A673 (cell line): ENCODE results near the gene KRCC1. TPM values are rescaled to one million over a fixed set of nuclear protein-coding genes. Genes with fewer than 3 reads are reported as not detected.

ENCODE experiments used
- BruUV-seq: library from RNA; stranded (reverse); fragments of 400-500 nt; replicated peaks from 2 replicates; lab custom pipeline; 2021; lab: Mats Ljungman, UMichigan
- CTCF ChIA-PET: fragments of 300-600 bp; sonication (Branson Sonifier 250); formaldehyde crosslinking; loops from one replicate; lab custom pipeline; 2022; ENCODE audit warnings: antibody characterized with exemption; lab: Charles Lee
- POLR2A ChIA-PET: fragments of 300-600 bp; sonication (Branson Sonifier 250); formaldehyde crosslinking; loops from one replicate; lab custom pipeline; 2022; ENCODE audit warnings: antibody characterized with exemption; ENCODE audit not compliant: low non-redundant PET; lab: Charles Lee
- DNase-seq: peaks from one replicate; pipeline ENCODE4 v3.0.0-alpha.2; 2015; ENCODE audit warnings: low spot score
- H3K27ac ChIP-seq: fragments of 200-600 bp; sonication (generic); 2 replicates; pipeline ENCODE4 v1.5.1; 2016; ENCODE audit warnings: mixed run types, low read depth, mild to moderate bottlenecking, mixed read lengths, antibody characterized with exemption, low read length; ENCODE audit not compliant: poor library complexity, severe bottlenecking
- H3K27me3 ChIP-seq: fragments of 200-600 bp; sonication (generic); replicated peaks from 2 replicates; pipeline ENCODE4 v1.6.1; 2017; ENCODE audit warnings: mixed run types, low read depth, mild to moderate bottlenecking, mixed read lengths, antibody characterized with exemption, low read length; ENCODE audit not compliant: insufficient read depth, poor library complexity
- H3K36me3 ChIP-seq: fragments of 200-600 bp; sonication (generic); 2 replicates; pipeline ENCODE4 v1.6.1; 2016; ENCODE audit warnings: mixed run types, mild to moderate bottlenecking, mixed read lengths, antibody characterized with exemption, low read length; ENCODE audit not compliant: insufficient read depth, poor library complexity, severe bottlenecking
- H3K4me1 ChIP-seq: fragments of 200-600 bp; sonication (generic); 2 replicates; pipeline ENCODE4 v1.6.1; 2017; ENCODE audit warnings: mixed run types, mild to moderate bottlenecking, mixed read lengths, antibody characterized with exemption, low read length; ENCODE audit not compliant: insufficient read depth, poor library complexity, severe bottlenecking
- H3K4me3 ChIP-seq: fragments of 200-600 bp; sonication (generic); 2 replicates; pipeline ENCODE4 v1.5.1; 2016; ENCODE audit warnings: low read depth, mixed run types, mild to moderate bottlenecking, mixed read lengths, low read length; ENCODE audit not compliant: poor library complexity, severe bottlenecking
- H3K9me3 ChIP-seq: fragments of 200-600 bp; sonication (generic); 2 replicates; pipeline ENCODE4 v1.6.1; 2016; ENCODE audit warnings: mixed run types, low read depth, mild to moderate bottlenecking, mixed read lengths, antibody characterized with exemption, low read length; ENCODE audit not compliant: poor library complexity, severe bottlenecking
- EZH2 ChIP-seq: fragments of 200-600 bp; sonication (generic); IDR thresholded peaks from 2 replicates; pipeline ENCODE4 v1.6.1; 2017; ENCODE audit warnings: borderline replicate concordance, low read depth, mild to moderate bottlenecking, mixed read lengths, antibody characterized with exemption, low read length; ENCODE audit not compliant: poor library complexity, severe bottlenecking
- intact Hi-C: fragments of 100-400 bp; cut with micrococcal nuclease; formaldehyde crosslinking; loops from one replicate; pipeline ENCODE4 v1.10.0; 2022; ENCODE audit not compliant: unreplicated experiment
- total RNA-seq: library from RNA; stranded (reverse); gene quantifications from 2 replicates; pipeline ENCODE4 v1.2.3, GENCODE V29; 2021
- TF ChIP-seq, protein P1 (sequence below): fragments of 300-800, 200-600 bp; sonication (generic); conservative IDR thresholded peaks from 2 replicates; pipeline ENCODE4 v1.5.1; 2017; ENCODE audit warnings: low read depth, mild to moderate bottlenecking, antibody characterized with exemption, low read length, moderate library complexity, mixed read lengths

The KRCC1 gene
- total RNA-seq, 1 experiment from 2014 or later, result 8.5 TPM

DNA sequence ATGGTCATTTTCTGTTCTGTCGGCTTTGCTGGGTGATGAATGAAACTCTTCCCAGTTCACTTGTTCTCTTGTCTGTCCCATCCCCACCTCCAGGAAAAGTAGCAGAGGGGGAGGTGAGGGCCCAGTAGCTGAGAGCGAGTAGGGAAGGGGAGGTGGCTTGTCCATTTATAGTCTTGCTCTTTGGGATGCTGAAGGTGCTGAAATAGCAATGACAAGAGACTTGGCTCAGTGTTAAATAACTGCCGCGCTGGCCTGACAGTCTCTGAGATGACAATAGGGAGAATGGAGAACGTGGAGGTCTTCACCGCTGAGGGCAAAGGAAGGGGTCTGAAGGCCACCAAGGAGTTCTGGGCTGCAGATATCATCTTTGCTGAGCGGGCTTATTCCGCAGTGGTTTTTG lies 12.0 kb upstream of the KRCC1 start, which contains the start of gene SMYD1:
Gene SMYD1 (plus strand): TSS at position 228 of the 400 bp plus-strand sequence. CDS start 40 bp downstream, at position 268.
- Histone ChIP-seq H3K36me3 (no peaks in the 10 kb centered on the region), H3K27me3 (no peaks in the 10 kb centered on the region), H3K9me3 (no peaks in the 10 kb centered on the region), H3K4me3 (no peak within 1 kb of the TSS), H3K27ac (no peak within 1 kb of the TSS), H3K4me1 (no peaks in the 10 kb centered on the region)
- intact Hi-C loops, result no loop called here
- BruUV-seq, result no TSS peak
- no peak for DNase-seq
- POLR2A ChIA-PET, result no interaction called here
- TF ChIP-seq, protein P1, sequence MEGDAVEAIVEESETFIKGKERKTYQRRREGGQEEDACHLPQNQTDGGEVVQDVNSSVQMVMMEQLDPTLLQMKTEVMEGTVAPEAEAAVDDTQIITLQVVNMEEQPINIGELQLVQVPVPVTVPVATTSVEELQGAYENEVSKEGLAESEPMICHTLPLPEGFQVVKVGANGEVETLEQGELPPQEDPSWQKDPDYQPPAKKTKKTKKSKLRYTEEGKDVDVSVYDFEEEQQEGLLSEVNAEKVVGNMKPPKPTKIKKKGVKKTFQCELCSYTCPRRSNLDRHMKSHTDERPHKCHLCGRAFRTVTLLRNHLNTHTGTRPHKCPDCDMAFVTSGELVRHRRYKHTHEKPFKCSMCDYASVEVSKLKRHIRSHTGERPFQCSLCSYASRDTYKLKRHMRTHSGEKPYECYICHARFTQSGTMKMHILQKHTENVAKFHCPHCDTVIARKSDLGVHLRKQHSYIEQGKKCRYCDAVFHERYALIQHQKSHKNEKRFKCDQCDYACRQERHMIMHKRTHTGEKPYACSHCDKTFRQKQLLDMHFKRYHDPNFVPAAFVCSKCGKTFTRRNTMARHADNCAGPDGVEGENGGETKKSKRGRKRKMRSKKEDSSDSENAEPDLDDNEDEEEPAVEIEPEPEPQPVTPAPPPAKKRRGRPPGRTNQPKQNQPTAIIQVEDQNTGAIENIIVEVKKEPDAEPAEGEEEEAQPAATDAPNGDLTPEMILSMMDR, result no peak
- TF ChIP-seq EZH2, result no peak
- CTCF ChIA-PET, result no interaction called here

DNA sequence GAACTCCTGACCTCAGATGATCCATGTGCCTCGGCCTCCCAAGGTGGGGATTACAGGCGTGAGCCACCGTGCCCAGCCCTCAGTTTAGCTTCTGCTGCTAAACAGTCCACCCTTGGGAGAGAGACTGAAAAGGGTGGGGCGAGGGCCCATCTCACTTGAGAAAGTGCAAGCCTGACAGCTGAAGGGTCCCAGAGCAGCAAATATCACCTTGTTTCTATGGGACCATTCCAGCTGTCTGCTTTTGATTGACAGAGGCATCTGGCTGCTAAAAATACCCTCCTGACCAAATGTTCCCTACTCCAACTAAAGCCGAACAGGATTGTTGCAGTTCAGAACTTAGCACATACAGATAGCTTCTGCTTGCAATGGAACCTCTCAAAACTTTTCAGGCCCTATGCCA lies 11.6 kb upstream of the KRCC1 start:
- no peaks in the 10 kb centered on the region for H3K9me3 ChIP-seq
- no TSS peak for BruUV-seq
- intact Hi-C loops, result no loop called here
- no peak overlapping the region for H3K4me3 ChIP-seq
- ChIA-PET POLR2A (no interaction called here), CTCF (no interaction called here)
- H3K4me1 ChIP-seq, result no peaks in the 10 kb centered on the region
- no peak overlapping the region for H3K27ac ChIP-seq
- H3K36me3 ChIP-seq, result no peaks in the 10 kb centered on the region
- DNase-seq, result no peak
- TF ChIP-seq, protein P1, result no peak
- TF ChIP-seq EZH2, result no peak
- H3K27me3 ChIP-seq, result no peaks in the 10 kb centered on the region

DNA sequence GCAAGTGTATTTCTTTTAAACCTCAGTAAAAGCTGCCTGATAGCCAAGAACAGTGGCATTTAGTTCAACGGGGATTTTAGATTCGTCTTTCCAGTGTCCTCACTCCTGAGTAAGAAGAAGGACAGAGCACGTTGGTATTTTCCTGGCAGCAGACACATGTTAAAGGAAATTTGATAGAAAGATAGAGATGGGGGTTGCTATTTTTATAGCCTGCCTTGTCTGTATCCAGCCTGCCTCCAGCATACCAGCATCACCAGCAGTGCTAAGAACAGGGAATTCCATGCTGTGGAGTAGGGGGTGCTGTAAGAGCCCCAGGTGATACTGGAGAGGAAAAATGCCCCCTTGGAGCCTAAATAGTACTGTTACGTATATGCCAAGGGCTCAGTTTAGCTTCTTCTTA lies 11.0 kb upstream of the KRCC1 start:
- no TSS peak for BruUV-seq
- ChIA-PET POLR2A (no interaction called here), CTCF (no interaction called here)
- Histone ChIP-seq H3K4me1 (no peaks in the 10 kb centered on the region), H3K36me3 (no peaks in the 10 kb centered on the region), H3K4me3 (no peak overlapping the region), H3K27ac (no peak overlapping the region), H3K9me3 (no peaks in the 10 kb centered on the region), H3K27me3 (no peaks in the 10 kb centered on the region)
- TF ChIP-seq EZH2, result no peak
- TF ChIP-seq, protein P1, result no peak
- no peak for DNase-seq
- intact Hi-C loops, result no loop called here
